Endothelial cell of umbilical vein (primary cell): ENCODE measurements around the gene SRRM4. TPM values are rescaled to one million over a fixed set of nuclear protein-coding genes. Genes with fewer than 3 reads are reported as not detected.

Source experiments
- BruUV-seq: library from RNA; stranded (reverse); fragments of 400-500 nt; replicated peaks from 2 replicates; lab custom pipeline; 2021; lab: Mats Ljungman, UMichigan
- CTCF ChIA-PET: fragments of 300-600, 350-600 bp; sonication (Branson Sonifier 250); formaldehyde crosslinking; loops from one replicate; lab custom pipeline; 2021; ENCODE audit warnings: antibody characterized with exemption, inconsistent platforms; lab: Charles Lee
- POLR2A ChIA-PET: fragments of 300-600, 350-600 bp; sonication (Branson Sonifier 250); formaldehyde crosslinking; loops from one replicate; lab custom pipeline; 2021; ENCODE audit warnings: antibody characterized with exemption, inconsistent platforms; lab: Charles Lee
- DNase-seq: peaks from one replicate; pipeline ENCODE4 v3.0.0-alpha.2; 2011; ENCODE audit warnings: low read depth, low spot score
- FAIRE-seq: peaks from 2 replicates; lab custom pipeline; 2011; peaks lifted over from hg19 to GRCh38; lab: Jason Lieb, UNC
- H2AFZ ChIP-seq: 2 replicates; pipeline ENCODE4 v1.6.0; 2012; ENCODE audit warnings: low read depth, low read length, control low read depth, inconsistent platforms
- H3K27ac ChIP-seq: 2 replicates; pipeline ENCODE4 v1.5.1; 2011; ENCODE audit warnings: low read depth, mild to moderate bottlenecking, control low read depth, low read length, moderate library complexity; ENCODE audit not compliant: insufficient read depth
- H3K27me3 ChIP-seq, 2 experiments: 2 replicates each; pipeline versions ENCODE4 v1.6.0 to v1.6.1; 2011; ENCODE audit warnings: low read length in 2 of 2, mixed read lengths in 1 of 2; ENCODE audit not compliant: control insufficient read depth in 2 of 2, insufficient read depth in 2 of 2
- H3K36me3 ChIP-seq, 2 experiments: 2 replicates in 1 of 2; 3 replicates in 1 of 2; pipeline ENCODE4 v1.5.1; 2011; ENCODE audit warnings: low read length in 2 of 2, mild to moderate bottlenecking in 1 of 2, moderate library complexity in 1 of 2; ENCODE audit not compliant: control insufficient read depth in 2 of 2, insufficient read depth in 2 of 2; ENCODE audit errors: extremely low read depth in 1 of 2
- H3K4me1 ChIP-seq: 3 replicates; pipeline ENCODE4 v1.5.1; 2011; ENCODE audit warnings: mild to moderate bottlenecking, low read length; ENCODE audit not compliant: control insufficient read depth, insufficient read depth; ENCODE audit errors: extremely low read depth
- H3K4me2 ChIP-seq: 2 replicates; pipeline ENCODE4 v1.6.1; 2011; ENCODE audit warnings: low read length, control low read depth, mixed read lengths; ENCODE audit not compliant: insufficient read depth
- H3K4me3 ChIP-seq, 3 experiments: fragments of 200-600 bp in 1 of 3; sonication (generic), shearing (Covaris generic) in 1 of 3; replicated peaks in 1 of 3; 2 replicates each; pipeline ENCODE4 v1.5.1; 2011 to 2016; ENCODE audit warnings: control low read depth in 3 of 3, low read length in 3 of 3, mild to moderate bottlenecking in 2 of 3, inconsistent platforms in 1 of 3, low read depth in 1 of 3, moderate library complexity in 1 of 3; ENCODE audit not compliant: insufficient read depth in 1 of 3
- H3K79me2 ChIP-seq: 2 replicates; pipeline ENCODE4 v1.6.0; 2012; ENCODE audit warnings: low read length, inconsistent platforms; ENCODE audit not compliant: control insufficient read depth, insufficient read depth
- H3K9ac ChIP-seq: replicated peaks from 2 replicates; pipeline ENCODE3; 2011; ENCODE audit warnings: low read length, control low read depth; ENCODE audit not compliant: insufficient read depth; ENCODE audit errors: extremely low read depth
- H3K9me1 ChIP-seq: replicated peaks from 3 replicates; pipeline ENCODE4 v1.6.0; 2011; ENCODE audit warnings: mild to moderate bottlenecking, low read length; ENCODE audit not compliant: control insufficient read depth, insufficient read depth; ENCODE audit errors: extremely low read depth
- H3K9me3 ChIP-seq: replicated peaks from 2 replicates; pipeline ENCODE4 v1.5.1; 2012; ENCODE audit warnings: low read length, inconsistent platforms; ENCODE audit not compliant: control insufficient read depth, insufficient read depth
- H4K20me1 ChIP-seq: replicated peaks from 2 replicates; pipeline ENCODE3; 2011; ENCODE audit warnings: mild to moderate bottlenecking, low read length; ENCODE audit not compliant: control insufficient read depth, insufficient read depth; ENCODE audit errors: extremely low read depth
- CTCF ChIP-seq, 2 donors: IDR thresholded peaks; 1 replicate in 1 of 2; 2 replicates in 1 of 2; pipeline ENCODE4 v1.5.1; 2011; ENCODE audit warnings: low read length in 2 of 2, mild to moderate bottlenecking in 2 of 2, moderate library complexity in 2 of 2, control low read depth in 1 of 2, inconsistent platforms in 1 of 2, low read depth in 1 of 2; ENCODE audit not compliant: insufficient read depth in 1 of 2; ENCODE audit errors: extremely low read depth in 1 of 2
- EZH2 ChIP-seq: IDR thresholded peaks from 2 replicates; pipeline ENCODE4 v1.6.1; 2012; ENCODE audit warnings: borderline replicate concordance, low read depth, mild to moderate bottlenecking, moderate library complexity, low read length, inconsistent platforms; ENCODE audit not compliant: severe bottlenecking
- GATA2 ChIP-seq: IDR thresholded peaks from 2 replicates; pipeline ENCODE4 v1.7.0; 2011; ENCODE audit warnings: low read depth, mild to moderate bottlenecking, moderate library complexity, mixed read lengths, low read length; ENCODE audit not compliant: insufficient read length, insufficient read depth
- MAX ChIP-seq: IDR thresholded peaks from 2 replicates; pipeline ENCODE4 v1.6.1; 2011; ENCODE audit not compliant: insufficient read depth, insufficient read length
- POLR2A ChIP-seq: IDR thresholded peaks from 2 replicates; pipeline ENCODE4 v1.6.1; 2012; ENCODE audit warnings: low read depth, mild to moderate bottlenecking, control low read depth, low read length
- POLR2AphosphoS5 ChIP-seq: IDR thresholded peaks from 2 replicates; pipeline ENCODE4 v1.6.1; 2012; ENCODE audit warnings: low read depth, mild to moderate bottlenecking, control low read depth, low read length, moderate library complexity; ENCODE audit not compliant: insufficient read depth
- dilution Hi-C: fragments of 300-500 bp; cut with MboI; formaldehyde crosslinking; loops from one replicate; pipeline ENCODE4 v1.15.0; 2019; ENCODE audit warnings: low sequenced_read_pairs; ENCODE audit not compliant: extremely low pct_ligation_motif_present
- intact Hi-C: fragments of 100-400 bp; cut with micrococcal nuclease; formaldehyde crosslinking; loops from one replicate; pipeline ENCODE4 v1.10.0; 2022
- polyA plus RNA-seq, 4 experiments: library from polyadenylated mRNA; depleted of rRNA in 3 of 4; stranded (reverse) in 3 of 4; unstranded in 1 of 4; fragments of >200 nt; gene quantifications; 2 replicates each; pipeline versions ENCODE4 v1.2.1 to v1.2.3, GENCODE V29; 2011 to 2012; ENCODE audit warnings: missing spikeins in 1 of 4
- total RNA-seq: library from RNA; stranded (reverse); gene quantifications from 2 replicates; pipeline ENCODE4 v1.2.3, GENCODE V29; 2021

Gene SRRM4
- total and polyA plus RNA-seq, 2 donors (not counting 3 experiments of a cell fraction or from before 2014, with no cell fraction given) = not detected

- intact Hi-C loops = no loop called here
These were observed 961 bp downstream of the SRRM4 start for GRCh38 chr12:118982302-118982701.

More at GRCh38 chr12:118982302-118982701, 961 bp downstream of the SRRM4 start:
- no peaks in the 10 kb centered on the region for H3K27me3 ChIP-seq
- FAIRE-seq = no peak
- no TSS peak for BruUV-seq
- no peak for DNase-seq
- no peaks in the 10 kb centered on the region for H3K9me3 ChIP-seq
- H3K9me1 ChIP-seq = no peaks in the 10 kb centered on the region
- H3K36me3 ChIP-seq = no peaks in the 10 kb centered on the region
- H3K4me2 ChIP-seq = no peak overlapping the region
- POLR2A ChIA-PET = no interaction called here
- dilution Hi-C loops = no loop called here
- CTCF ChIA-PET = no interaction called here
- H3K4me1 ChIP-seq = no peaks in the 10 kb centered on the region
- H3K27ac ChIP-seq = no peak overlapping the region
- no peak overlapping the region for H3K4me3 ChIP-seq
- no peaks in the 10 kb centered on the region for H4K20me1 ChIP-seq
- no peak overlapping the region for H2AFZ ChIP-seq
- no peak for TF ChIP-seq CTCF (IDR thresholded peaks at IDR 0.05; ENCODE audit: extremely low read depth in 1 of 2, insufficient read depth in 1 of 2, low read depth in 1 of 2, low read length in 2 of 2)
- no peak for TF ChIP-seq POLR2A
- no peak for TF ChIP-seq GATA2
- no peak for TF ChIP-seq EZH2
- TF ChIP-seq POLR2AphosphoS5 = no peak
- TF ChIP-seq MAX = no peak
- H3K79me2 ChIP-seq = no peaks in the 10 kb centered on the region
- no peak overlapping the region for H3K9ac ChIP-seq
